ENCODE results near the gene FICD.

DNA sequence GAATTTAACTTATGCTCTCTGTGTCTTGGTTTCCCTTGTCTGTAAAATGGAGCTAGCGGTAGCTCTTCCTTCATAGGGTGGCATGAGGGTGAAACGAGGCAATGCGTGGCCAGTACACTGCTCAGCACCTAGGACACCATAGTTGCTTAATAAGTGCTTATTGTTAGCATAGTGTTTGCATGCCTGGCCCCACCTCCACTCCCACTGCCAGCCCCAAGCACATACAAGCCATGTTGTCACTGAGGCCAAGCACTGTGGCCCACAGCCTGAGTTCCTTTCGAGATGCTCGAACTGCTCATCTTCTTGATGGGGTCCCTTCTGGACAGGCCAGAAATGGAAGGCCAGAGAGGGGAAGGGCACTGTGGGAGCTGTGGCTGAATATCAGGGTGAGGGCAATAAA lies 839 bp downstream of the FICD start:
- TF ChIP-seq CTCF (IDR thresholded peaks at IDR 0.05), result no peak
- TF ChIP-seq POLR2A (IDR thresholded peaks at IDR 0.05), result no peak

Measured in testis (tissue), 2 donors.